PC-3 (cell line): ENCODE data around the gene PRR15. TPM values are rescaled to one million over a fixed set of nuclear protein-coding genes. Genes with fewer than 3 reads are reported as not detected.

Experiments used
- ATAC-seq: fragments of 200-7000 bp; cut with Tn5 transposase; 2 replicates; pipeline ENCODE4 v1.9.1; 2020; ENCODE audit warnings: mild to moderate bottlenecking, moderate library complexity
- BruUV-seq: library from RNA; stranded (reverse); fragments of 400-500 nt; replicated peaks from 2 replicates; lab custom pipeline; 2021; lab: Mats Ljungman, UMichigan
- CTCF ChIA-PET: fragments of 300-600 bp; sonication (Branson Sonifier 250); formaldehyde crosslinking; loops from one replicate; lab custom pipeline; 2022; ENCODE audit warnings: antibody characterized with exemption; lab: Charles Lee
- POLR2A ChIA-PET: fragments of 300-600 bp; sonication (Branson Sonifier 250); formaldehyde crosslinking; loops from one replicate; lab custom pipeline; 2022; ENCODE audit warnings: antibody characterized with exemption; ENCODE audit not compliant: unreplicated experiment; lab: Charles Lee
- DNase-seq: peaks from one replicate; pipeline ENCODE4 v3.0.0-alpha.2; 2015
- H2AFZ ChIP-seq: fragments of 300-600 bp; sonication (generic); 2 replicates; pipeline ENCODE4 v1.6.0; 2016; ENCODE audit warnings: antibody characterized with exemption, low read length
- H3F3A ChIP-seq: fragments of 300-600 bp; sonication (generic); one replicate; pipeline ENCODE4 v1.6.0; 2017; ENCODE audit warnings: antibody characterized with exemption, low read length, control low read depth, mild to moderate bottlenecking; ENCODE audit not compliant: unreplicated experiment
- H3K27ac ChIP-seq: fragments of 300-600 bp; sonication (generic); 2 replicates; pipeline ENCODE4 v1.5.1; 2016; ENCODE audit warnings: mild to moderate bottlenecking, low read length
- H3K27me3 ChIP-seq: fragments of 300-600 bp; sonication (generic); 2 replicates; pipeline ENCODE4 v1.6.1; 2016; ENCODE audit warnings: low read length, mixed read lengths
- H3K36me3 ChIP-seq: fragments of 300-600 bp; sonication (generic); 2 replicates; pipeline ENCODE4 v1.6.1; 2016; ENCODE audit warnings: low read depth, mixed run types, low read length, mixed read lengths
- H3K4me1 ChIP-seq: fragments of 300-600 bp; sonication (generic); 2 replicates; pipeline ENCODE4 v1.5.1; 2016; ENCODE audit warnings: low read length; ENCODE audit not compliant: insufficient read depth
- H3K4me2 ChIP-seq: fragments of 300-600 bp; sonication (generic); 2 replicates; pipeline ENCODE4 v1.6.0; 2016; ENCODE audit warnings: low read length
- H3K4me3 ChIP-seq: fragments of 300-600 bp; sonication (generic); 2 replicates; pipeline ENCODE4 v1.5.1; 2016; ENCODE audit warnings: mild to moderate bottlenecking, low read length, mixed read lengths
- H3K79me2 ChIP-seq: fragments of 300-600 bp; sonication (generic); 2 replicates; pipeline ENCODE4 v1.6.1; 2017; ENCODE audit warnings: low read length, mixed read lengths
- H3K9ac ChIP-seq: fragments of 300-600 bp; sonication (generic); 2 replicates; pipeline ENCODE4 v1.6.0; 2016; ENCODE audit warnings: mild to moderate bottlenecking, low read length
- H3K9me2 ChIP-seq: fragments of 300-600 bp; sonication (generic); replicated peaks from 2 replicates; pipeline ENCODE4 v1.6.1; 2016; ENCODE audit warnings: mixed run types, low read length, mixed read lengths
- H3K9me3 ChIP-seq: fragments of 300-600 bp; sonication (generic); 2 replicates; pipeline ENCODE4 v1.6.1; 2016; ENCODE audit warnings: low read length, mixed read lengths
- H4K20me1 ChIP-seq: fragments of 300-600 bp; sonication (generic); 2 replicates; pipeline ENCODE4 v1.6.1; 2016; ENCODE audit warnings: low read length, mixed read lengths
- EZH2 ChIP-seq: fragments of 300-600 bp; sonication (generic); IDR thresholded peaks from one replicate; pipeline ENCODE4 v1.6.1; 2017; ENCODE audit warnings: antibody characterized with exemption, mild to moderate bottlenecking, low read length; ENCODE audit not compliant: unreplicated experiment
- EZH2phosphoT487 ChIP-seq: fragments of 300-600 bp; sonication (generic); IDR thresholded peaks from 2 replicates; pipeline ENCODE4 v1.6.1; 2018; ENCODE audit warnings: mild to moderate bottlenecking, antibody characterized with exemption, low read length, borderline replicate concordance
- intact Hi-C: fragments of 100-400 bp; cut with micrococcal nuclease; formaldehyde crosslinking; loops from 2 replicates; pipeline ENCODE4 v1.9.0; 2023
- total RNA-seq: library from RNA; depleted of rRNA; stranded (reverse); fragments of >200 nt; gene quantifications from 2 replicates; pipeline ENCODE4 v1.2.3, GENCODE V29; 2014; rRNA removed
- TF ChIP-seq, protein P1 (sequence below): fragments of 300-600 bp; sonication (generic); conservative IDR thresholded peaks from 2 replicates; pipeline ENCODE4 v1.5.1; 2017; ENCODE audit warnings: antibody characterized with exemption, low read depth, mild to moderate bottlenecking, low read length

The PRR15 gene
- total RNA-seq, 1 experiment from 2014 or later, result 23.4 TPM

DNA sequence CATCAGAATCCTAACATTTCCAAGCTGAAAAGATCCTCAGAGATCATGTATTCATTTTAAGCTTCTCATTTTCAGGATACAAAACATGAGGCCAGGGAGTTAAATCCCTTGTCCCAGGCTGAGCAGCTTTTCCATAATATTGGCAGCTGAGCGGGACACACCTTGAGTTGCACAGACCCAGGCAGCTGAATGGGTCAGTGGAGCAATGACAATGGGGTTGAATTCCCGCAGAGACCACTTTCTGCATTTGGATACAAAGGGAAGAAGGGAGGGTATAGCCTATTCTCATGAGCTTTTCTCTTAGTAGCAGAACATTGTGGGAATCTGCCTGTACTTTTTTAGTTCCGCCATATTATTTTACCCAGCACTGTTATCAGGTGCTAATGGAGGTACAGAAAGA, 49.5 kb downstream of the PRR15 start:
- TF ChIP-seq EZH2 (no peak), EZH2phosphoT487 (no peak)
- TF ChIP-seq, protein P1, sequence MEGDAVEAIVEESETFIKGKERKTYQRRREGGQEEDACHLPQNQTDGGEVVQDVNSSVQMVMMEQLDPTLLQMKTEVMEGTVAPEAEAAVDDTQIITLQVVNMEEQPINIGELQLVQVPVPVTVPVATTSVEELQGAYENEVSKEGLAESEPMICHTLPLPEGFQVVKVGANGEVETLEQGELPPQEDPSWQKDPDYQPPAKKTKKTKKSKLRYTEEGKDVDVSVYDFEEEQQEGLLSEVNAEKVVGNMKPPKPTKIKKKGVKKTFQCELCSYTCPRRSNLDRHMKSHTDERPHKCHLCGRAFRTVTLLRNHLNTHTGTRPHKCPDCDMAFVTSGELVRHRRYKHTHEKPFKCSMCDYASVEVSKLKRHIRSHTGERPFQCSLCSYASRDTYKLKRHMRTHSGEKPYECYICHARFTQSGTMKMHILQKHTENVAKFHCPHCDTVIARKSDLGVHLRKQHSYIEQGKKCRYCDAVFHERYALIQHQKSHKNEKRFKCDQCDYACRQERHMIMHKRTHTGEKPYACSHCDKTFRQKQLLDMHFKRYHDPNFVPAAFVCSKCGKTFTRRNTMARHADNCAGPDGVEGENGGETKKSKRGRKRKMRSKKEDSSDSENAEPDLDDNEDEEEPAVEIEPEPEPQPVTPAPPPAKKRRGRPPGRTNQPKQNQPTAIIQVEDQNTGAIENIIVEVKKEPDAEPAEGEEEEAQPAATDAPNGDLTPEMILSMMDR, result no peak
- BruUV-seq, result no TSS peak
- Histone ChIP-seq H3K27me3 (no peaks in the 10 kb centered on the region), H3K9ac (peak overlapping the region; percentile 15), H3F3A (no peaks in the 10 kb centered on the region), H3K4me2 (peak overlapping the region; percentile 47), H2AFZ (no peak overlapping the region), H3K4me3 (no peak overlapping the region), H3K79me2 (no peaks in the 10 kb centered on the region), H3K27ac (peak overlapping the region; percentile 74), H3K4me1 (peaks cover 48% of the 10 kb centered on the region), H3K9me2 (no peaks in the 10 kb centered on the region), H4K20me1 (no peaks in the 10 kb centered on the region), H3K36me3 (no peaks in the 10 kb centered on the region), H3K9me3 (no peaks in the 10 kb centered on the region)
- ChIA-PET POLR2A (no interaction called here), CTCF (interaction anchor here (0.6 kb wide), 2 partner anchors 9 to 153 kb away, joined by 3 to 9 read pairs; no protein-coding TSS in a partner anchor)
- intact Hi-C loops, result no loop called here
- ATAC-seq (no peak), DNase-seq (no peak)

GRCh38 chr7:29614229-29614628, 50.6 kb downstream of the PRR15 start:
- ChIA-PET CTCF (interaction anchor here (0.6 kb wide), 1 partner anchor 152 kb away, joined by 6 read pairs; no protein-coding TSS in a partner anchor), POLR2A (no interaction called here)
- Histone ChIP-seq H3K79me2 (no peaks in the 10 kb centered on the region), H3K9me3 (no peaks in the 10 kb centered on the region), H3K27ac (peak overlapping the region; percentile 74), H3K36me3 (no peaks in the 10 kb centered on the region), H3K9me2 (no peaks in the 10 kb centered on the region), H3K9ac (no peak overlapping the region), H2AFZ (no peak overlapping the region), H3K27me3 (no peaks in the 10 kb centered on the region), H3K4me2 (no peak overlapping the region), H4K20me1 (no peaks in the 10 kb centered on the region), H3K4me3 (no peak overlapping the region), H3K4me1 (peaks cover 37% of the 10 kb centered on the region), H3F3A (no peaks in the 10 kb centered on the region)
- intact Hi-C loops, result no loop called here
- DNase-seq (peak; percentile 32), ATAC-seq (no peak)
- TF ChIP-seq, protein P1, result no peak
- BruUV-seq, result no TSS peak

Other genes with a start within 250 kb of the PRR15 start
- 3.3 and 3.4 TPM in 2 replicates for gene WIPF3, start 242.7 kb downstream of the PRR15 start, total RNA-seq